ENCODE data around the gene OR10V1. TPM values are rescaled to one million over a fixed set of nuclear protein-coding genes. Genes with fewer than 3 reads are reported as not detected.
"Not testable (repeated sequence)": the region's sequence is repeated elsewhere in the genome, so short reads cannot be mapped to it uniquely, and the experiment has no call there.

Gene OR10V1
- total and polyA plus RNA-seq, 10 donors = not detected

DNA sequence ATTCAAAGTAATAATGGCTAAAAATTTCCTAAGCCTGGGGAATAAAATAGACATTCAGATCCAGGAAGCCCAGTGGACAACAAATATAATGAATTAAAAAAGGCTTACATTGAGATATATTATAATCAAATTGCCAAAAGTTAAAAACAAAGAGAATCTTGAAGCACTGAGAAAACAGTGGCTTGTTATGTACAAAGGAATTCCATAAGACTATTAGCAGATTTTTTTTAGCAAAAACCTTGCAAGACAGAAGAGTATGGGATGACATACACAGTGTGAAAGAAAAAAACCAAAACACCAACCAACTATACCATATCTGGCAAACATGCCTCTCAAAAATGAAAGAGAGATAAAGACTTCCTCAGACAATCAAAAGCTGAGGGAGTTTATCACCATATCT is 20.7 kb downstream of the OR10V1 start:
- Histone ChIP-seq H3K4me1 (peaks cover 0 to 9% (median 0%) of the 10 kb centered on the region in 6 donors), H3K27me3 (replicated peaks in 1 of 7) (peaks cover 0 to 9% (median 0%) of the 10 kb centered on the region in 7 donors), H3K9me3 (peaks cover 0 to 34% (median 29%) of the 10 kb centered on the region in 8 donors), H3K27ac (no peak overlapping the region), H3K36me3 (no peaks in the 10 kb centered on the region), H3K4me3 (no peak overlapping the region)
- intact Hi-C loops (cut with DNase I; ENCODE audit: low total_unique reads) = no loop called here
- no peak for DNase-seq
- no peak for TF ChIP-seq POLR2A (IDR thresholded peaks at IDR 0.05)
- TF ChIP-seq POLR2AphosphoS5 (IDR thresholded peaks at IDR 0.05) = no peak
- no peak for TF ChIP-seq CTCF (IDR thresholded peaks at IDR 0.05 in 8 of 11, conservative IDR thresholded peaks at IDR 0.05 in 3 of 11)

GRCh38 chr11:59691156-59691555 is 22.5 kb downstream of the OR10V1 start:
- intact Hi-C loops (cut with DNase I; ENCODE audit: low total_unique reads) = no loop called here
- no peak overlapping the region for H3K27ac ChIP-seq
- TF ChIP-seq POLR2AphosphoS5 (IDR thresholded peaks at IDR 0.05) (no peak), POLR2A (IDR thresholded peaks at IDR 0.05) (no peak), CTCF (IDR thresholded peaks at IDR 0.05 in 8 of 11, conservative IDR thresholded peaks at IDR 0.05 in 3 of 11) (no peak)
- H3K9me3 ChIP-seq = peaks cover 0 to 34% (median 29%) of the 10 kb centered on the region in 8 donors
- 52 to 64% (median 57%) methylated on average over 2 of the region's 2 CpGs for WGBS, 5 donors
- no peaks in the 10 kb centered on the region for H3K36me3 ChIP-seq
- H3K27me3 ChIP-seq (replicated peaks in 1 of 7) = peaks cover 0 to 9% (median 0%) of the 10 kb centered on the region in 7 donors
- no peak for DNase-seq
- H3K4me3 ChIP-seq = no peak overlapping the region
- peaks cover 0 to 9% (median 0%) of the 10 kb centered on the region in 6 donors for H3K4me1 ChIP-seq

GRCh38 chr11:59689015-59689414 is 24.6 kb downstream of the OR10V1 start:
- 76 to 90% (median 82%) methylated on average over 3 of the region's 3 CpGs for whole genome bisulfite sequencing, 5 donors
- TF ChIP-seq CTCF (IDR thresholded peaks at IDR 0.05 in 8 of 11, conservative IDR thresholded peaks at IDR 0.05 in 3 of 11) (no peak), POLR2AphosphoS5 (IDR thresholded peaks at IDR 0.05) (no peak), POLR2A (IDR thresholded peaks at IDR 0.05) (no peak)
- intact Hi-C loops (cut with DNase I; ENCODE audit: low total_unique reads) = loop anchor here (10.0 kb wide), 1 partner anchor 154 kb away; no protein-coding TSS in a partner anchor
- no peak for DNase-seq
- Histone ChIP-seq H3K4me1 (peaks cover 0 to 9% (median 0%) of the 10 kb centered on the region in 6 donors), H3K4me3 (no peak overlapping the region), H3K27ac (no peak overlapping the region), H3K9me3 (peaks cover 0 to 36% (median 26%) of the 10 kb centered on the region in 8 donors), H3K36me3 (no peaks in the 10 kb centered on the region), H3K27me3 (replicated peaks in 1 of 7) (peaks cover 0 to 21% (median 0%) of the 10 kb centered on the region in 7 donors)

DNA sequence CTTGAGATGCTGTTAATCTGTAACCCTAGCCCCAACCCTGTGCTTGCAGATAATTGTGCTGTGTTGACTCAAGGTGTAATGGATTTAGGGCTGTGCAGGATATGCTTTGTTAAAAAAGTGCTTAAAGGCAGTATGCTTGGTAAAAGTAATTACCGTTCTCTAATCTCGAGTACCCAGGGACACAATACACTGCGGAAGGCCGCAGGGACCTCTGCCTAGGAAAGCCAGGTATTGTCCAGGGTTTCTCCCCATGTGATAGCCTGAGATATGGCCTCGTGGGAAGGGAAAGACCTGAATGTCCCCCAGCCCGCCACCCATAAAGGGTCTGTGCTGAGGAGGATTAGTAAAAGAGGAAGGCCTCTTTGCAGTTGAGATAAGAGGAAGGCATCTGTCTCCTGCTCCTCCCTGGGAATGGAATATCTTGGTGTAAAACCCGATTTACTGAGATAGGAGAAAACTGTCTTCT is 32.4 kb downstream of the OR10V1 start:
- DNase-seq, H3K9me3 ChIP-seq, H3K4me3 ChIP-seq, H3K36me3 ChIP-seq, H3K27ac ChIP-seq, H3K4me1 ChIP-seq: not testable (repeated sequence)
- 67 to 89% (median 82%) methylated on average over 7 of the region's 7 CpGs for WGBS, 5 donors
- intact Hi-C loops (cut with DNase I; ENCODE audit: low total_unique reads) = loop anchor here (10.0 kb wide), 1 partner anchor 146 kb away; no protein-coding TSS in a partner anchor
- peaks cover 0 to 19% (median 0%) of the 10 kb centered on the region in 7 donors for H3K27me3 ChIP-seq (replicated peaks in 1 of 7)

Data from spleen (tissue), 11 donors.